B cell (primary cell): Measurements from ENCODE around the gene ZMYND8. TPM values are rescaled to one million over a fixed set of nuclear protein-coding genes. Genes with fewer than 3 reads are reported as not detected.

Experiments used
- ATAC-seq: fragments of 200-7000 bp; cut with Tn5 transposase; one replicate; pipeline ENCODE4 v1.10.0; 2021; ENCODE audit warnings: low read depth, mild to moderate bottlenecking, moderate number of reproducible peaks, moderate library complexity
- CTCF ChIA-PET: fragments of 350-600 bp; sonication (Branson Sonifier 250); formaldehyde crosslinking; loops from one replicate; lab custom pipeline; 2021; ENCODE audit warnings: antibody characterized with exemption, inconsistent platforms; lab: Charles Lee
- POLR2A ChIA-PET: fragments of 350-600 bp; sonication (Branson Sonifier 250); formaldehyde crosslinking; loops from one replicate; lab custom pipeline; 2021; ENCODE audit warnings: antibody characterized with exemption; lab: Charles Lee
- DNase-seq: peaks from one replicate; pipeline ENCODE4 v3.0.0; 2013
- H2AFZ ChIP-seq: 2 replicates; pipeline ENCODE4 v1.6.1; 2012; ENCODE audit warnings: mild to moderate bottlenecking, low read depth, low read length; ENCODE audit not compliant: insufficient read depth, poor library complexity, severe bottlenecking
- H3K27ac ChIP-seq, 2 donors: 1 replicate in 1 of 2; 2 replicates in 1 of 2; pipeline ENCODE4 v1.5.1; 2012 to 2013; ENCODE audit warnings: low read length in 2 of 2, mild to moderate bottlenecking in 2 of 2, moderate library complexity in 1 of 2
- H3K27me3 ChIP-seq, 4 experiments: fragments of 200-600 bp in 1 of 4; sonication (generic) in 1 of 4; replicated peaks in 1 of 4; 1 replicate in 2 of 4; 2 replicates in 2 of 4; pipeline versions ENCODE4 v1.6.1 to v1.7.0; 2013 to 2016; ENCODE audit warnings: low read length in 3 of 4, mild to moderate bottlenecking in 2 of 4, mixed read lengths in 1 of 4, moderate library complexity in 1 of 4; ENCODE audit not compliant: insufficient read depth in 4 of 4, control insufficient read depth in 3 of 4; ENCODE audit errors: control extremely low read depth in 1 of 4
- H3K36me3 ChIP-seq, 2 experiments: replicated peaks in 1 of 2; 1 replicate in 1 of 2; 2 replicates in 1 of 2; pipeline versions ENCODE4 v1.6.1 to v1.7.1; 2013; ENCODE audit warnings: low read length in 1 of 2; ENCODE audit not compliant: insufficient read depth in 2 of 2, control insufficient read depth in 1 of 2; ENCODE audit errors: control extremely low read depth in 1 of 2, extremely low read depth in 1 of 2
- H3K4me1 ChIP-seq, 2 donors: fragments of 200-600 bp in 1 of 2; sonication (generic) in 1 of 2; 1 replicate in 1 of 2; 2 replicates in 1 of 2; pipeline versions ENCODE4 v1.5.1 to v1.6.1; 2013 to 2017; ENCODE audit warnings: low read length in 2 of 2; ENCODE audit not compliant: control insufficient read depth in 2 of 2, insufficient read depth in 2 of 2
- H3K4me2 ChIP-seq: replicated peaks from 2 replicates; pipeline ENCODE3; 2012; ENCODE audit warnings: mild to moderate bottlenecking, low read depth, low read length; ENCODE audit not compliant: poor library complexity, severe bottlenecking
- H3K4me3 ChIP-seq, 5 experiments: fragments of 200-600 bp in 1 of 5; sonication (generic) in 1 of 5; 1 replicate in 3 of 5; 2 replicates in 2 of 5; pipeline versions ENCODE4 v1.5.1 to v1.7.0; 2011 to 2016; ENCODE audit warnings: low read length in 4 of 5, mild to moderate bottlenecking in 4 of 5, low read depth in 2 of 5, control low read depth in 1 of 5, moderate library complexity in 1 of 5; ENCODE audit not compliant: insufficient read depth in 1 of 5; ENCODE audit errors: control extremely low read depth in 1 of 5, extremely low read depth in 1 of 5
- H3K79me2 ChIP-seq: fragments of 200-600 bp; sonication (generic); one replicate; pipeline ENCODE4 v1.6.0; 2016; ENCODE audit warnings: low read length; ENCODE audit not compliant: control insufficient read depth, insufficient read depth
- H3K9ac ChIP-seq: fragments of 200-600 bp; sonication (generic); 2 replicates; pipeline ENCODE4 v1.6.1; 2017; ENCODE audit warnings: mild to moderate bottlenecking, low read length, moderate library complexity
- H3K9me3 ChIP-seq, 3 donors: one replicate each; pipeline versions ENCODE4 v1.6.1 to v1.7.1; 2013; ENCODE audit warnings: low read length in 2 of 3; ENCODE audit not compliant: control insufficient read depth in 2 of 3, insufficient read depth in 1 of 3; ENCODE audit errors: control extremely low read depth in 1 of 3
- H4K20me1 ChIP-seq: 2 replicates; pipeline ENCODE4 v1.6.0; 2012; ENCODE audit warnings: mild to moderate bottlenecking, low read length; ENCODE audit not compliant: insufficient read depth, control insufficient read depth, poor library complexity, severe bottlenecking
- H3K27ac Mint-ChIP-seq: one replicate; pipeline ENCODE4 v1.8.0; 2021; ENCODE audit warnings: mixed read lengths
- H3K27me3 Mint-ChIP-seq: one replicate; pipeline ENCODE4 v1.8.0; 2021; ENCODE audit warnings: mixed read lengths
- H3K4me1 Mint-ChIP-seq: one replicate; pipeline ENCODE4 v1.8.0; 2021; ENCODE audit warnings: mixed read lengths
- H3K4me3 Mint-ChIP-seq: one replicate; pipeline ENCODE4 v1.8.0; 2021; ENCODE audit warnings: mixed read lengths
- H3K9me3 Mint-ChIP-seq: one replicate; pipeline ENCODE4 v1.8.0; 2022; ENCODE audit warnings: mixed read lengths; ENCODE audit not compliant: insufficient read depth
- EZH2 ChIP-seq: IDR thresholded peaks from 2 replicates; pipeline ENCODE4 v1.6.1; 2012; ENCODE audit warnings: borderline replicate concordance, low read depth, mild to moderate bottlenecking, moderate library complexity, low read length; ENCODE audit not compliant: insufficient read depth, poor library complexity, severe bottlenecking
- WGBS: methylation state at CpG from one replicate; pipeline ENCODE4 v1.1.5; 2013; ENCODE audit warnings: missing lambda C conversion rate; ENCODE audit not compliant: insufficient coverage; 5-methylcytosine and 5-hydroxymethylcytosine counted together
- intact Hi-C: fragments of 100-400 bp; cut with micrococcal nuclease; formaldehyde crosslinking; loops from one replicate; pipeline ENCODE4 v1.10.0; 2022
- polyA plus RNA-seq: library from polyadenylated mRNA; depleted of rRNA; stranded (reverse); fragments of >200 nt; gene quantifications from 2 replicates; pipeline ENCODE4 v1.2.3, GENCODE V29; 2012
- total RNA-seq, 2 donors: library from RNA; stranded (reverse); fragments of 120-200 nt in 1 of 2; gene quantifications; 1 replicate in 1 of 2; 2 replicates in 1 of 2; pipeline versions ENCODE4 v1.2.3 to v1.2.4, GENCODE V29; 2013 to 2022
- TF ChIP-seq, protein P1 (sequence below): fragments of 200-600 bp; IDR thresholded peaks from one replicate; pipeline ENCODE4 v1.8.0; 2022; ENCODE audit warnings: antibody characterized with exemption, mild to moderate bottlenecking

The ZMYND8 gene
- total and polyA plus RNA-seq, 2 donors (not counting 1 experiment from before 2014, with no cell fraction given): 20.3 to 67.2 TPM

- TF ChIP-seq, protein P1, sequence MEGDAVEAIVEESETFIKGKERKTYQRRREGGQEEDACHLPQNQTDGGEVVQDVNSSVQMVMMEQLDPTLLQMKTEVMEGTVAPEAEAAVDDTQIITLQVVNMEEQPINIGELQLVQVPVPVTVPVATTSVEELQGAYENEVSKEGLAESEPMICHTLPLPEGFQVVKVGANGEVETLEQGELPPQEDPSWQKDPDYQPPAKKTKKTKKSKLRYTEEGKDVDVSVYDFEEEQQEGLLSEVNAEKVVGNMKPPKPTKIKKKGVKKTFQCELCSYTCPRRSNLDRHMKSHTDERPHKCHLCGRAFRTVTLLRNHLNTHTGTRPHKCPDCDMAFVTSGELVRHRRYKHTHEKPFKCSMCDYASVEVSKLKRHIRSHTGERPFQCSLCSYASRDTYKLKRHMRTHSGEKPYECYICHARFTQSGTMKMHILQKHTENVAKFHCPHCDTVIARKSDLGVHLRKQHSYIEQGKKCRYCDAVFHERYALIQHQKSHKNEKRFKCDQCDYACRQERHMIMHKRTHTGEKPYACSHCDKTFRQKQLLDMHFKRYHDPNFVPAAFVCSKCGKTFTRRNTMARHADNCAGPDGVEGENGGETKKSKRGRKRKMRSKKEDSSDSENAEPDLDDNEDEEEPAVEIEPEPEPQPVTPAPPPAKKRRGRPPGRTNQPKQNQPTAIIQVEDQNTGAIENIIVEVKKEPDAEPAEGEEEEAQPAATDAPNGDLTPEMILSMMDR: no peak
- TF ChIP-seq EZH2: no peak
- CTCF ChIA-PET: no interaction called here
These were observed 132.6 kb downstream of the ZMYND8 start for GRCh38 chr20:47223896-47224295.

DNA sequence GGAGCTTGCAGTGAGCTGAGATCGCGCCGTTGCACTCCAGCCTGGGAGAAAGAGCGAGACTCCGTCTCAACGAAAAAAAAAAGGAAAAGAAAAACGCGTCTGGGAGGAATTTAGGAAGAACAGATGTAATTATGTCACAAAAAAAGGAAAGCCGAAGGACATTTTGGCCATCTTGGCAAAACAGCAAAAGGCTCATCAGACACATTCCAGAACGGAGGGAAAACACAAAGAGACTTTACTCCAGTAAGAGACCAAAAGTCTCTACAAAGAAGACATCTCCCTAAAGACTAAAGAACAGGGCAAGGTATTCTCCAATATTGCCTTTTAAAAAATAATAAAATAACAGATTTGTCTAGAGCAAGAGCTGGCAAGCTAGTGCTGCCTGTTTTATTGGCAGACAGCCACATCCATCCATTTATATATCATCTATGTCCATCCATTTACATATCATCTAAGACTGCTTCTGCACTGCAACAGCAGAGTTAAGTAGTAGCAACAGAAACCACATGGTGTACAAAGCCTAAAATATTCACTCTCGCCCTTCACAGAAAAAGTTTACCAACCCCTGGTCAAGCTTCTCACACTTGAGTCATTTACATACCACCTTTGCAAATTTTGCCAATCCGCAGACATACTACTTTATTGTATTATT lies 133.9 kb downstream of the ZMYND8 start:
- H3K4me1 ChIP-seq: no peaks in the 10 kb centered on the region
- H3K9me3 ChIP-seq: no peaks in the 10 kb centered on the region
- H3K9ac ChIP-seq: no peak overlapping the region
- no peak overlapping the region for H2AFZ ChIP-seq
- H3K4me2 ChIP-seq: no peak overlapping the region
- H3K27me3 Mint-ChIP-seq: no peaks in the 10 kb centered on the region
- TF ChIP-seq, protein P1: no peak
- TF ChIP-seq EZH2: no peak
- H3K4me3 ChIP-seq: no peak overlapping the region
- 95% methylated on average over 8 of the region's 12 CpGs for WGBS
- H3K27ac ChIP-seq: no peak overlapping the region
- no peak for DNase-seq
- peaks cover 31% of the 10 kb centered on the region for H3K79me2 ChIP-seq
- H3K27me3 ChIP-seq: no peaks in the 10 kb centered on the region
- H3K9me3 Mint-ChIP-seq: no peaks in the 10 kb centered on the region
- H3K36me3 ChIP-seq: peaks cover 17 to 81% of the 10 kb centered on the region in 2 experiments
- no peaks in the 10 kb centered on the region for H4K20me1 ChIP-seq
- H3K27ac Mint-ChIP-seq: no peak overlapping the region
- ATAC-seq: no peak
- H3K4me3 Mint-ChIP-seq: no peak overlapping the region
- ChIA-PET POLR2A (no interaction called here), CTCF (interaction anchor here (1.3 to 7.3 kb wide), 2 partner anchors 50 to 161 kb away, joined by 4 to 56 read pairs; no protein-coding TSS in a partner anchor)
- intact Hi-C loops: no loop called here
- peaks cover 5% of the 10 kb centered on the region for H3K4me1 Mint-ChIP-seq

More at GRCh38 chr20:47223896-47224295, 132.6 kb downstream of the ZMYND8 start:
- Histone ChIP-seq H3K9me3 (no peaks in the 10 kb centered on the region), H3K4me2 (no peak overlapping the region), H3K4me3 (no peak overlapping the region), H2AFZ (no peak overlapping the region), H4K20me1 (no peaks in the 10 kb centered on the region), H3K27me3 (no peaks in the 10 kb centered on the region), H3K36me3 (peaks cover 21 to 81% of the 10 kb centered on the region in 2 experiments), H3K9ac (no peak overlapping the region), H3K27ac (no peak overlapping the region), H3K79me2 (peaks cover 25% of the 10 kb centered on the region), H3K4me1 (no peaks in the 10 kb centered on the region)
- ATAC-seq (no peak), DNase-seq (no peak)
- intact Hi-C loops: no loop called here
- H3K27ac Mint-ChIP-seq: no peak overlapping the region
- no peaks in the 10 kb centered on the region for H3K27me3 Mint-ChIP-seq
- H3K4me3 Mint-ChIP-seq: no peak overlapping the region
- POLR2A ChIA-PET: interaction anchor here (0.7 kb wide), 1 partner anchor 64 kb away, joined by 4 read pairs; no protein-coding TSS in a partner anchor
- no peaks in the 10 kb centered on the region for H3K9me3 Mint-ChIP-seq
- peaks cover 5% of the 10 kb centered on the region for H3K4me1 Mint-ChIP-seq
- WGBS: 91% methylated on average over 1 of the region's 1 CpG
